Inflammatory macrophage treated with lipopolysaccharide for 1 hour (primary cell): Measurements from ENCODE around the gene ZNF598.
"Not testable (repeated sequence)": the region's sequence is repeated elsewhere in the genome, so short reads cannot be mapped to it uniquely, and the experiment has no call there.

Experiments used
- DNase-seq, 2 donors: peaks; one replicate each; pipeline ENCODE4 v3.0.0-alpha.2; 2020 to 2022

The ZNF598 gene

DNA sequence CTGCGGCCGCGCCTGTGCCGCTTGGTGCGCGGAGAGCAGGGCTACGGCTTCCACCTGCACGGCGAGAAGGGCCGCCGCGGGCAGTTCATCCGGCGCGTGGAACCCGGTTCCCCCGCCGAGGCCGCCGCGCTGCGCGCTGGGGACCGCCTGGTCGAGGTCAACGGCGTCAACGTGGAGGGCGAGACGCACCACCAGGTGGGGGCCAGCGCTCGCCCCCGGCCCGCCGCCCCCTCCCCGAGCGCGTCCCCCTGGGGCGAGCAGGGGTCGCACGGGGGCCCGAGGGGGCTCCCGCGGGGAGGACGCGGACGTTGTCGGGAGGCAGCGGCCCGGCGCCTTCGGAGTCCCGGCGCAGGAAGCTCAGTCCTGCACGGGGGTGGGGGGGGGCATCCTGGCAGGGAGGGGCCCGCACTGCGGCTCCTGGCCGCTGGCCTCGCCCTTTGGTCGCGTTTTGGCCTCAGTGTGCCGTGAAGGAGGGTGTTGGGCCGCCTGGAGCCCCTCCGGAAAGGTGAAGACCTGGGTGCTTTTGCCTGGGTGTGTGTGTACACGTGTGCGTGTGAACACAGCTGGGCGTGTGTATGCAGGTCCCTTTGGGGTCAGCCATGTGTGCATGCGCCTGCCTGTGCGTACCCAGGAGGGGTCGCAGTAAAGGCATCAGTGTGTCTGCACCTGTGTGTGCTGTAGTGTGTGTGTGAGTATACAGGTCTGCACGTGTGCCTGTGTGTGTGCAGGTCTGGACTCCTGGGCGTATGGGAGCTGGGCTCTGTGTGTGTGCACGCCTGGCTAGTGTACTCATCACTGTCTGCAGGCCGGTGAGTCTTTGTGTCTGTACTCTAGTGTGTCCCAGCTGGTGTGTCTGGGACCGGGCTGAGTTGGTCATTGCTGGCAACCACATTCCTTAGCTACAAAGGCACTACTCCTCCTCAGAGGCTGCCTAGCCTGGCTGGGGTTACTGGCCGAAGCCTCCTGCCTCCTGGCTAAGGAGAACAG is 17.7 kb upstream of the ZNF598 start:
- no peak for DNase-seq

DNA sequence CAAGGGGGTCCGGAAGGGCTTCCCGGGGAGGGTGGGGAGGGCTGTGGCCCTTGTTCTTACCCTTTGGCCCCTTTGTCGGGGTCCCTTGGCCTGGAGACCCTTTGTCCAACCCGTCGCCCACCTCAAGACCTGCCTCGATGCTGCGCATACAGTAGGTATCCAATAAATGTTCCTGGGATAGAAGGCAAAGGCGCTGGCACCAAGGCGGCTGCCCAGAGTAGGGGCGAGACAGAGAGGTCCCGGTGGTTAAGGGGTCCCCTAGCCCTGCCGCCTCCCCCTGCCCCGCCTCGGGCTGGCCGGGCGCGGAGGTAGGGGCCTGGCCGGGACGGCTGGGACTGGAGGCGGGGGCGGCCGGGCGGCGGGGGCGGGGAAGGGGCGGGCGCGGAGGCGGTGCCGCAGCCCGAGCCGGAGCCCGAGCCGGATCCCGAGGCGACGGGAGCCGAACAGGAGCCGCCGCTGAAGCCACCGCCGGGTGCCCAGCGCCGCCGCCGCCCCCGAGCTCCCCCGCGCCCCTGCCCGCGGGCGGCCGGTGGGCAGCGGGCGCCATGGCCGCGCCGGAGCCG is 16.9 kb upstream of the ZNF598 start, which contains the start of gene NHERF2:
Gene NHERF2 (plus strand): TSS at position 442 of the 563 bp plus-strand sequence. CDS start 104 bp downstream, at position 546.
- no peak for DNase-seq

DNA sequence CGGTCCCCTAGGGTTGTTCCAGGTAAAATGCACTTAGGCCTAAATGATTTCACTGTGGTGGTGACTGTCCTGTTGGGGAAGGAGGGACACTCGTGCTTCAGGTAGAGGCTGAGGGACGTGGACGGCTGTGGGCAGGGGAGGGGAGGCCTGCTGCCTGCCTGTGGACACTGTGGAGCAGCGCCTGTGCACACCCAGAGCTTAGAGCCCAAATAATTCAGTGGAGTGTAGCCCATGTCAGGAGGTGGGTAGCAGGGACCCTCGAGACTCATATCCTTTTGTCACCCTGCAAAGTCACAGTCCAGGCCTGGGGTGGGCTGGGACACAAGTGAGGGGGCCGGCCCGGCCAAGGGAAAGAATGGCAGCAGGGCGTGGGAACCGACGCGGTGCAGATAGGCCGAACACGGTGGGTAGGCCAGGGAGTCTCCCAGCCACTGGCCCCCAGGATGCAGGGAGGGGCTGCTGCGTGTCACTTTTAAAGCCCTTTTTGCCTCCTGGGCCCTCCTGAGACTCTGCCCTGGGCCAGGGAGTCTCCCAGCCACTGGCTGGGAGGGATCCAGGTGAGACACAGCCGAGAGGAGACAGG is 16.3 kb upstream of the ZNF598 start:
- no peak for DNase-seq

DNA sequence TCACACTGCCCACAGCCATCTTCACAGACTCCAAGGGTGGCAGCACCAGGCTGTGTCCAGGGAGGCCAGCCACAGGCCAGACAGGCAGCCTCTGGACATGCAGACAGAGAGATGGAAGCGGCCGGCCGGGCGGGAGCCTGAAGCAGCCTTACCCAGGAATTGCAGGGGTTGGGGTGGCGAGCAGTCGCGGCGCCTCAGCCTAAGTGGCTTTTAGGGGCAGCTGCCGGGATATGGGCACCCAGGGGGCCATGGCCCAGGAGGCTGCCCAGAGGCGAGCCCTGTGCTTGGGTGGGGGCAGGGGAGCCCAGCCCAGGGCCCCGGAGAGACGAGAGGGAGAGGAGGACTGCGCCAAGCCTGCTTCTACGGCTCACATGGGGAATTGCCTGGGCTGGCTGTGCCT is 15.6 kb upstream of the ZNF598 start:
- no peak for DNase-seq

DNA sequence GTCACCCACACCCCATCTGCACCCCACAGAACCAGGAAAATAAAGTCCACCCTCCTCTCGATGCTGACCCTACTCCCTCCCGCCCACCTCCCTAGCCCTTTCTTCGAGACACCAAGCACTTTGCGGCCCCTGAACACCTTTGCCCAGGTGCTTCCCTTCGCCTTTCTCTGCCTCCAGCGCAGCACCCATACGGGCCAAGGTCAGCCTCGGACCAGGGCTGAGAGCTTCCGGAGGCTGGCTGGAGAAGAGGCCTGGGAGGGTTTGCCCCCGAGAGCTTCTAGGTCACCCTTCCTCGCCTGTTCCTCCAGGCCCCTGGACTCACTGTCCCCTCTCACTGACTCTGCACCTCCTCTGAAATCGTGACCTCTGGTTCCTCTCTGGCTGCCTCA is 14.4 kb upstream of the ZNF598 start:
- no peak for DNase-seq

DNA sequence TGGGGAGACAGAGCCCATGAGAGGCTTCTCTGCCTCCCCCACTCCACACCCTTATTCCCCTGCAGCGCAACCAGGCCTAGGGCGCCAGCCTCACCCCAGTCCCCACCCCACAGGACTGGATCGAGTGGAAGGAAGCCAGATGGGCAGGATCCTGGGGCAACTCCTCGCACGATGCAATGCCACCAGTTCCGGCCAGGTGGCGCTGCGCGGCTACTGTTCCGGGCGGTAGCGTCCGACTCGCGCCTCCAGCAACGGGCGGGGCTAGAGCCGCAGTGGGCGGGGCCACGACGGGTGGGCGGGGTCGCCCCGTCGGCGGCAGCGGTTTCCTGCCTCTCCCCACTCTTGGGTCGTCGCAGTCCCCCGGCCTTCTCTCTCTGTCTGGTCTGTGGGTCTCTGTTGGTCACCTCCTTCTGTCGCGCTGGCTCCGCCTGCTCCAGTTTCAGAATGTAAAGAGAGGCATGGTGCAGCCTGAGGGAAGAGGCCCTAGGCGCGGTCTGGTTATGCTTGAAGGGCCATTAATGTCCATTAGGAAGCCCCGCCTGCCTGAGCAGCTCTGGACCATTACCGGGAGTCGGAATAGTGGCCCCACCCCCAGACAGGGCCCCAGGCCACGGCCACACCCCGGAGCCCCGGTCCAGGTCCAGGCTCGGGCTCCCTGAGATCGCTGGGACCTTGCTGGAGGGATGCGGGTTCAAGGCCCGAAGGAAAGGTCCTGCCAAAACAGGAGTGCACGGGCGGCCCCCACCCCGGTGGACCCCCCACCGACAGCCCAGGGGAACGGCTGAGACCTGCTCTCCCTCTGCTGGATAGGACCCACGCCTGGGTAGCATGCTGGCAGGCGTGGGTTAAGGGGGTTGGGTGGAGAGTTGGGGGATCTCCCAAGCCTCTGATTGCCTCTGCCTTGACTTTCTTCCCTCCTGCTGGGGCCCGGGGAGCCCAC is 13.7 kb upstream of the ZNF598 start:
- DNase-seq = peak; percentile 74 to 99

DNA sequence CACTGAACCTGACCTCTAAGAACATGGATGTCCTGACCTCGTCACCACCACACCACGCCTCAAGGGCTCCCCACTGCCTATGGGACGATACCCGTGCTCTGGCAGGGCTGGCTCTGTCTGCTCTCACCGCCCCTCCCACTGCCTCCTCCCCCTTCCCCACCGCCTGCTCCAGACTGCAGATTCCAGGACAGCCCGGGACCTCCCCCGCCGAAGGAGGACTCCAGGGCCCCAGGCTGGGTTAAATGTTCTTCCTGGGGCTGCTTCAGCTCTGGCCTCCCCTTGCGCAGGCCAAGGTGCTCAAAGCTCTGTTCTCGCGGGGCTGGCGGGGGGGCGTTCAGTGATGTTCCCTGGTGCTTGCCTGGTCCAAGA is 13.1 kb upstream of the ZNF598 start:
- DNase-seq = peak in 1 of 2 donors; percentile 22

DNA sequence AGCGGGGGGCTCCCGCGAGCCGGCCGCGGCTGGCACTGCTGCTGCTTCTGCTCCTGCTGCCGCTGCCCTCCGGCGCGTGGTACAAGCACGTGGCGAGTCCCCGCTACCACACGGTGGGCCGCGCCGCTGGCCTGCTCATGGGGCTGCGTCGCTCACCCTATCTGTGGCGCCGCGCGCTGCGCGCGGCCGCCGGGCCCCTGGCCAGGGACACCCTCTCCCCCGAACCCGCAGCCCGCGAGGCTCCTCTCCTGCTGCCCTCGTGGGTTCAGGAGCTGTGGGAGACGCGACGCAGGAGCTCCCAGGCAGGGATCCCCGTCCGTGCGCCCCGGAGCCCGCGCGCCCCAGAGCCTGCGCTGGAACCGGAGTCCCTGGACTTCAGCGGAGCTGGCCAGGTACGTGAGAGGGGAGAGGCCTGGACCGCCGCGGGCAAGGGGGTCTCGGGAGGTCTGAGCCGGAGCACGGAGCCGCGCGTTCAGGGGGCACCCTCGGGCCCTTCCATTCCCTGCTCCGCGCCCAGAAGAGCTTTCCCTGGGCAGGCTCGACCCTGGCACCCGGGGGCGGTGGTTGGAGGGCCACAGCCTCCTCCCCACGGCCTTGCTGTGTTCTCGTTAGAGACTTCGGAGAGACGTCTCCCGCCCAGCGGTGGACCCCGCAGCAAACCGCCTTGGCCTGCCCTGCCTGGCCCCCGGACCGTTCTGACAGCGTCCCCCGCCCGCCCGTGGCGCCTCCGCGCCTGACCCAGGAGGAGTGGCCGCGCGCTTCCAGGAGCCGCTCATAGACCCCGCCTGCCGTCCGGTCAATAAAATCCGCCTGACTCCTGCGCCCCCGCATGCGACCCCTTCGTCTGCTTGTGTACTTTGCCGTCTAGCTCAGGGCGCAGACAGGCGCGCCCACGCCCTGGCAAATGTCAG is 10.6 kb upstream of the ZNF598 start:
- no peak for DNase-seq

DNA sequence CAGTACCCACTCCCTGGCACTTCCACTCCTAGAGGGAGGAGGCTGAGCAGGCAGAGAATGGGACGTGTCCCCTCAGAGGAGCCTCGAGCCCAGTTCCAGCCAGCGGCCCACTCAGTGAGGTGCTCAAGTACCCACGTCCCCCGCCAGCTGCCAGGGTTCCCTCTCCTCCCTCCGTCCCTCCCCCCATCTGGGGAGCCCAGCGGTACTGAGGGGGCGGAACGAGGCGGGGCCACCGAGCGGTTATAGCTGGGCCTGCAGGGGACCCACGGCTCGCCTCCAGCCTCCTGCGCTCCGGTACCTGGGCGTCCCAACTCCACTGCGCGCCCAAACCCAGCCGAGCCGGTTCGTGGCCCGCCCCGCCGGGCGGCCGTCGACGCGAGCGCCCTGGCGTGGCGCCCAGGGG is 9.9 kb upstream of the ZNF598 start, which contains the start of gene NPW:
Gene NPW (plus strand): TSS at position 268 of the 403 bp plus-strand sequence.
- no peak for DNase-seq

DNA sequence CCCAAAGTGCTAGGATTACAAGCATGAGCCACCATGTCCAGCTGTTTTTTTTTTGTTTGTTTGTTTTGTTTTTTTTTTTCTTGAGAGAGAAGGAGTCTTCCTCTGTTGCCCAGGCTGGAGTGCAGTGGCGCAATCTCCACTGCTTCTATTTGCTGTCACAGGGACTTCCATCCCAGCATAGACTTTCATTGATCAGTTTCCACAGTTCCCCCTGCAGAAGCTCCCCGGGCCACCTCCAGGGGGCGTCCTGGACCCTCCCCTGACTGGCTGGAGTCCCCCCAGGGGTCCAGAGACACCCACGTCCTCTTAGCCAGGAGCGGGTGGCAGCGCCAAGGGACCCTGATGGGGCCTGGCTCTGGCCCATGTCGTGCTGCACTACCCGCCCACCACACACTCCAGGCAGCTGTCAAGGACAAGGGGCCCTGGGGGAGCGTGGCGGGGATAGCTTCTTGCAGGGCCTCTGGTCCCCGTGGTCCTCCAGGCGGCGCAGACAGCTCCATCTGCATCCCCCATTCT is 6.8 kb upstream of the ZNF598 start:
- DNase-seq = no peak

DNA sequence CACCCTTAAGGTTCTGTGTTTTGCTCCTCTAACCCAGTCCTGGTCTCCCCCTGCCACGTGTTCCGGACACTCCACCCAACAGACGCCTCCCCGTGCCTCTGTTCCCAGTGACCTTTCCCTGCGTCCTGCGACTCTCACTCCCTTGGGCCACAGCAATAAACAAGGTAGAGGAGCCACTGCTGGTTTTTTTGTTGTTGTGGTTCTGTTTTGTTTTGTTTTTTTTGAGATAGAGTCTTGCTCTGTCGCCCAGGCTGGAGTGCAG is 6.3 kb upstream of the ZNF598 start:
- DNase-seq = no peak

DNA sequence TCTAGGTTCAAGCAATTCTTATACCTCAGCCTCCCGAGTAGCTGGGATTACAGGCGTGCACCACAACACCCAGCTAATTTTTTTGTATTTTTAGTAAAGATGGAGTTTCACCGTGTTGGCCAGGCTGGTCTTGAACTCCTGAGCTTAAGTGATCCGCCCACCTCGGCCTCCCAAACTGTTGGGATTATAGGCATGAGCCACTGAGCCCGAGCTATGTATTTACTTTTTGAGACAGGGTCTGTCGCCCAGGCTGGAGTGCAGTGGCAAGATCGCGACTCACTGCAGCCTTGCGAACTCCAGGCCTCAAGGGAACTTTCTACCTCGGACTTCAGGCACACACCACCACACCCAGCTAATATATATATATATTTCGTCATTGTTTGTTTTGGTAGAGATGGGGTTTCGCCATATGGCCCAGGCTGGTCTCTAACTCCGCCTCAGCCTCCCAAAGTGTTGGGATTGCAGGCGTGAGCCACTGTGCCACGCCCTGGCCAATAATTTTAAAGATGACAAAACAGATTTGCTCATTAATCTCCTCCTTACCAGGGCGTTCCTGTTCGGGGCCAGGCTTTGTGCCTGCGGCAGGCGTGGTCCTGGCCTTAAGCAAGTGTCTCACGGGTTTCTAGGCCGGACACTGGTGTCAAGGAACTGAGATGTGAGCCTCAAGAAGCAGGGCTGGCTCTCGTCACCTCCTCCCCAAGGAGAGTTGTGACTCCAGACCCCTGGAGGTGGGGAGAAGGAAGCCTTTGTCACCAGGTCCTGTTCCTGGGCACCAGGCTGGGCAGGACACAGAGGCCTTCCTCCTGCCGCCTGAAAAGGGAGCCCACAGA is 5.7 kb upstream of the ZNF598 start:
- peak; percentile 70 to 78 for DNase-seq

DNA sequence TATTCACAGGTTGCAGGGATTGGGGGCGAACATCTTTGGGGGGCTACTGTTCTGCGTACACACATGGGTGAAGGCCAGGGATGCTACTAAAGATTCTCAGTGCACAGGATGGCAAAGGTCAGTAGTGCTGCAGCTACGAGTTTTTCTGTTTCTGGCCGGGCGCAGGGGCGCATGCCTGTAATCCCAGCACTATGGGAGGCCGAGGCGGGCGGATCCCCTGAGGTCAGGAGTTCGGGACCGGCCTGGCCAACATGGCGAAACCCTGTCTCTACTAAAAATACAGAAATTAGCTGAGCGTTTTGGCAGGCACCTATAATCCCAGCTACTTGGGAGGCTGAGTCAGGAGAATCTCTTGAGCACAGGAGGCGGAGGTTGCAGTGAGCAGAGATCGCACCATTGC is 3.9 kb upstream of the ZNF598 start:
- DNase-seq = no peak

DNA sequence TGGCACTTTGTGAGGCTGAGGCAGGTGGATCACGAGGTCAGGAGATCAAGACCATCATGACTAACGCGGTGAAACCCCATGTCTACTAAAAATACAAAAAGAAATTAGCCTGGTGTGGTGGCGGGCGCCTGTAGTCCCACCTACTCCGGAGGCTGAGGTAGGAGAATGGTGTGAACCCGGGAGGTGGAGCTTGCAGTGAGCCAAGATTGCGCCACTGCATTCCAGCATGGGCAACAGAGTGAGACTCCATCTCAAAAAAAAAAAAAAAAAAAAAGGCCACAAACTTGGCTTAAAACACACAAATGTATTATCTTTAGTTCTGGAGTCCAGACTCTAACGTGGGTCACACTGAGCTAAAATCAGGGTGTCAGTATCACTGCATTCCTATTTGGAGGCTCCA is 2.1 kb upstream of the ZNF598 start:
- not testable (repeated sequence) for DNase-seq

DNA sequence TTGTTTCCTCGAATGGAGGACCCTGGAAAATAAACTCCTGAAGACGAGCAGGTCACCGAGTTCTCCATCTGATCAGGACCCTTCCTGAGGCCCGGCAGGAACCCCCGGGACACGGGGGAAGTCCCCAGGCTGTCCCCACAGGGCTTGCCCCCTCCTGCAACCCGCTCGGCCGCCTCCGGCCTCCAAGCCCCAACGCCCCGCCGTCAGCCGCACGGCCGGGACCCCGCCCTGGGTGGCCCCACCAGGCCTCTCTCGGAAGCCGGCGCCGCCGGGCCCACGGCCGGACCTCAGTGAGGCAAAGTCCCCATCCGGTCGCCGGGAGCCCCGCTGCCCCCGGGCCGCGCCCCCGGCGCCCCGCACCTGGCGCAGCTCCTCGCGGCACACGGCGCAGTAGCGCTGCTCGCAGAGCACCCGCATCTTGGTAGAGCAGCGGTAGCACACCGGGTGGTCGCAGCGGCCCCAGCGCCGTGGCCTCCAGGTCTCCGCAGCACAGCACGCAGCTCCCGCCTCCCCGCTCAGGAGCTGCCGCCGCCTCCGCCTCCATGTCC is 383 bp downstream of the ZNF598 start:
- peak; percentile 29 to 35 for DNase-seq

DNA sequence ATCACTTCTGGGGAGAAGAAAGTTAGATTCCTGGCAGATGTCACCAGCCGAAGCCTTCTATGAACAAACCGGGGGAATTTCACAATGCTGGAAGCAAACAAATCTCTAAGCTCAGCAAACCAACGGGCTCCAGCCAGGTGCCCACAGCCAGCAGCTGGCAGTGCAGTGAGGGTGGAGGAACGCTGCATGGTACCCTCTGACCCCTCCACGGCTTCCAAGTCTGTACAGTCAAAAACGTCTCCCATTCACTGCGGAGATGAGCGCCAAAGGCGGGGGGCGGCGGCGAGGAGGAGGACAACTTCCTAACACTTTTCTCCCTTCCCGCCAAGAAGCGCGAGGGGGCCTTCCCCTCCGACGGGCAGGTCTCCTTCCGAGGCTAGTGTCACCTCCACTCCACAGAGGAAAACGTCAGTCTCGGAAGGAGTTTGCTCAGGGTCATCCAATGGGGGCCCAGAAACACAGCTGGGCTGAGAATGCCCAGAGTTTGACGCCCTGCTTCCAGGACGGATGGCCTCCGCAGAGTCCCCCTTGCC is 924 bp downstream of the ZNF598 start:
- DNase-seq = peak; percentile 28 to 36

DNA sequence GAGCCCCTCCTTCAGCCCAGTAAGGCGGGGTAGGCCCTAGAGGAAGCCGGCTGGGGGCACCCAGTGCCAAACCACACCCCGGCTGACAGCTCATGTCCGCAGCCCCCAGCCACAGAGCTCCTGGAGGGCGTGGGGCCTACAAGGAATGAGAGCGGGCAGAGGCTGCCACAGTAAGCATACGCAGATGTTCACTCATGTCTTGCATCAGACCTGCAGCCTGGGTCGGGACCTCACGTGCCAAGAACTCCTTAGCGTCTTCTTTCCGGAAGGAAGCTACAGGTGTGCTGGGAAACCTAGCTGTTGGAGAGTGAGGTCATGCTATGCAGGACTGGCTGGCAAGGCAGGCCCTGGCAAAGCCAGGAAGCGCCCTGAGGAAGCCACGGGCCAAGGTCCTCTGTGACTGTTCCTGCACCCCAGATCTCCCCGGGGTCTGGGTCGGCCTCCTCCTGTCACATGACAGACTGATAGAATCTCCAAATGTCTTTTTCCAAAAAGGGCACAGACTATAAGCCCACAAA is 1.6 kb downstream of the ZNF598 start:
- DNase-seq = no peak

DNA sequence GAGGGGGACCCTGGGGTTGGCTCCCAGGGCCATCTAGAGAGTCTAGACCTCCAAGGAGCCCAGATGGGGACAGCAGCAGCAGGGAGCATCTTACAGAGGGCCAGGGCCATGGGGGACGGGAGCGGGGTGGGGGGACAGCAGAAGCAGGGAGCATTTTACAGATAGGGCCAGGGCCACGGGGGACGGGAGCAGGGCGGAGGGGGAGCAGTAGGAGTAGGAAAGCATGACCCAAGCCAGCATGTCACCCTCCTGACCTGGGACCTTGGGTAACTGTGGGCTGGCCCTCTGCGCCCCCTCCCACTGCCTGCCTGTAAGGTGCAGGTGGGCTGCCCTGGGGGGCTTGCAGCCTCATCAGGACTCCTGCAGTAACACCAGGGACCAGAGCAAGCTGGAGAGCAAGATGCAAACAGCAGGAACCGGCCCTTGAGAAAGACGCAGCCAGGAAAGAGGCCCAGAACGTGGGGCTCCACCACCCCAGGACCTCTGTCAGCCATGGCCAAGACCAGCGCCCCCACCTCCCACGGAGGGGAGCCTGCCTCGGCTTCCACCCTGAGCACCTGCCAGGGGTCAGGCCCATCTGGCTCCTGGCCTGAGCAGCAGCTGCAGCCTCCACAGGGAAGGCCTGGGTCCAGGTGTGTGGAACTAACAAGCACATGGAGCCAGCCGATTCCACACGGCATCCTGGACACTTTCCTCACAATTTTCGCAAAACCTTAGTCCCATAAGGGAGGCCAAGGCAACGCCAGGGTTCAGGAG is 2.4 kb downstream of the ZNF598 start:
- DNase-seq = no peak

DNA sequence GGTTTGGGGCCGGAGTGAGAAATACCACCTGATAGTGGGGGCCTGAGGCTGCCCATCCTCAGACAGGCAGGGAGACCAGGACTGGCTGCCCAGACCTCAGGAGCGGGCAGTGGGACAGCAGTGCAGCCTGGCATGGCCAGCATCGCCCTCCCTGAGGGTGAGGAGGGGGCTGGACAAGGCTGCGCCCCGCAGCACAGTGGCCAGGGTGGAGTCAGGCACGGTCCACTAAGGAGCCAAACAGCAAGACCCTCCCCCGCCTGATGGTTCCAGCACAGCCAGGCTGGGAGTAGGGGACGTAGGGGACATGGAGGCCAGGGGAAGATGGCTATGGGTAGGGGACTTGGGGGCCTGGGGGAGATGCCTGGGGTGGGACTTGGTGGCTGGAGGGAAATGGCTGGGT is 3.3 kb downstream of the ZNF598 start:
- DNase-seq = no peak
